ENCODE data around the gene EXOSC3. TPM values are rescaled to one million over a fixed set of nuclear protein-coding genes. Genes with fewer than 3 reads are reported as not detected.

Gene EXOSC3
- total RNA-seq, 1 experiment from 2014 or later: 81.0 TPM

- Histone ChIP-seq H3K4me2 (ENCODE audit: insufficient read depth, insufficient read length, low read length) (no peak overlapping the region), H3K23ac (ENCODE audit: insufficient read length, low read depth, low read length) (no peak overlapping the region), H3K23me2 (ENCODE audit: insufficient read length, low read depth, low read length, poor library complexity, severe bottlenecking) (peaks cover 5% of the 10 kb centered on the region), H3K9ac (ENCODE audit: extremely low read depth, insufficient read length, low read length) (no peak overlapping the region), H3T11ph (ENCODE audit: low read length) (no peak overlapping the region), H3K56ac (ENCODE audit: insufficient read length, low read depth, low read length) (no peak overlapping the region), H3K79me1 (ENCODE audit: insufficient read depth, low read depth, low read length, poor library complexity, severe bottlenecking) (peaks cover 3% of the 10 kb centered on the region), H3K27ac (ENCODE audit: insufficient read length, low read depth, low read length) (no peak overlapping the region), H2BK120ac (ENCODE audit: low read depth, low read length, poor library complexity, severe bottlenecking) (no peak overlapping the region), H3K9me3 (ENCODE audit: control insufficient read depth, low read depth, low read length) (no peaks in the 10 kb centered on the region), H3K27me3 (ENCODE audit: insufficient read depth, low read length) (no peaks in the 10 kb centered on the region), H2AFZ (ENCODE audit: low read length) (no peak overlapping the region), H4K8ac (replicated peaks; ENCODE audit: insufficient read length, low read depth, low read length) (no peak overlapping the region), H4K5ac (ENCODE audit: insufficient read length, low read depth, low read length) (no peak overlapping the region), H2BK15ac (ENCODE audit: low read depth, low read length) (no peak overlapping the region), H2BK12ac (ENCODE audit: insufficient read length, low read depth, low read length) (no peak overlapping the region), H3K4me1 (ENCODE audit: insufficient read depth, low read length) (no peaks in the 10 kb centered on the region), H4K20me1 (ENCODE audit: control insufficient read depth, insufficient read depth, insufficient read length) (no peaks in the 10 kb centered on the region), H3K79me2 (ENCODE audit: insufficient read depth, low read length) (peaks cover 5% of the 10 kb centered on the region; the same call in 1 of the 2 replicates), H2BK5ac (ENCODE audit: insufficient read length, low read length) (no peak overlapping the region), H2AK5ac (ENCODE audit: insufficient read length, low read length) (no peak overlapping the region), H3K4ac (ENCODE audit: low read depth, low read length) (no peak overlapping the region), H3K14ac (ENCODE audit: insufficient read depth, low read length) (no peak overlapping the region), H2BK20ac (ENCODE audit: low read depth, low read length, poor library complexity, severe bottlenecking) (no peak overlapping the region), H3K18ac (ENCODE audit: insufficient read length, low read depth, low read length) (no peak overlapping the region), H4K91ac (ENCODE audit: insufficient read length, low read depth, low read length) (no peak overlapping the region)
- H3K4me1 Mint-ChIP-seq: peaks cover 2 to 3% of the 10 kb centered on the region in 2 experiments; a peak in 1 of 4 replicates
- 0 out of 5 replicates have a peak, but pooled peaks cover 0 to 3% of the 10 kb centered on the region in 2 experiments for H3K9me3 Mint-ChIP-seq
- peaks cover under 1 to 9% (median 4%) of the 10 kb centered on the region in 3 experiments; a peak in 4 of 7 replicates for H3K36me3 Mint-ChIP-seq (ENCODE audit: insufficient read depth in 1 of 3, low read depth in 3 of 3)
- WGBS (ENCODE audit: extremely low coverage, insufficient read length, low lambda C conversion rate): no CpG with 5 or more reads among the region's 6 CpGs
- no peak for DNase-seq
- no peak for TF ChIP-seq CTCF (conservative IDR thresholded peaks at IDR 0.05)
- H3K27ac Mint-ChIP-seq: no peak overlapping the region
- H3K27me3 Mint-ChIP-seq (ENCODE audit: low read depth): peaks cover 36% of the 10 kb centered on the region
- H3K4me3 Mint-ChIP-seq: no peak overlapping the region
Measured at GRCh38 chr9:37788332-37788731, 3.5 kb upstream of the EXOSC3 start.
